SU-DHL-6 (cell line): ENCODE data around the gene SMAD7.

Experiments
- EZH2phosphoT487 ChIP-seq: fragments of 200-600 bp; sonication (generic), shearing (Covaris generic); conservative IDR thresholded peaks from 2 replicates; pipeline ENCODE4 v1.6.1; 2018; ENCODE audit warnings: mild to moderate bottlenecking, antibody characterized with exemption, low read length, moderate library complexity, mixed read lengths
- TF ChIP-seq, protein P1 (sequence below): fragments of 200-600 bp; sonication (generic); IDR thresholded peaks from one replicate; pipeline ENCODE4 v1.5.1; 2017; ENCODE audit warnings: antibody characterized with exemption, mild to moderate bottlenecking, low read length, moderate library complexity; ENCODE audit not compliant: insufficient read depth, poor library complexity, severe bottlenecking

DNA sequence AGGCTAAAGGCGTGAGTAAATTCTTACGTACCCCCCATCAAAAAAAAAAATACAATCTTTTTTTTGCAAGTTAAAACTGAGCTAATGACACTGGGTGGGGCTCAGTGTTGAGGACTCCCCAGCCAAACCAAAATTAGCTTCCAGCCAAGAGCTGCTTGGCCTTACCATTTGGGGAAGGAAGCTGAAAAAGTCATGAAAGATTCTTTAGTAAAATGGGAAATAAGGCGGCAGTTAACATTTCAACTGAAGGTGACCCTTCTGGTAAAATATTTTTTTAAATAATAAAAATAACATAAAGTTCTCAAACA, 16.4 kb downstream of the SMAD7 start:
- TF ChIP-seq, protein P1, sequence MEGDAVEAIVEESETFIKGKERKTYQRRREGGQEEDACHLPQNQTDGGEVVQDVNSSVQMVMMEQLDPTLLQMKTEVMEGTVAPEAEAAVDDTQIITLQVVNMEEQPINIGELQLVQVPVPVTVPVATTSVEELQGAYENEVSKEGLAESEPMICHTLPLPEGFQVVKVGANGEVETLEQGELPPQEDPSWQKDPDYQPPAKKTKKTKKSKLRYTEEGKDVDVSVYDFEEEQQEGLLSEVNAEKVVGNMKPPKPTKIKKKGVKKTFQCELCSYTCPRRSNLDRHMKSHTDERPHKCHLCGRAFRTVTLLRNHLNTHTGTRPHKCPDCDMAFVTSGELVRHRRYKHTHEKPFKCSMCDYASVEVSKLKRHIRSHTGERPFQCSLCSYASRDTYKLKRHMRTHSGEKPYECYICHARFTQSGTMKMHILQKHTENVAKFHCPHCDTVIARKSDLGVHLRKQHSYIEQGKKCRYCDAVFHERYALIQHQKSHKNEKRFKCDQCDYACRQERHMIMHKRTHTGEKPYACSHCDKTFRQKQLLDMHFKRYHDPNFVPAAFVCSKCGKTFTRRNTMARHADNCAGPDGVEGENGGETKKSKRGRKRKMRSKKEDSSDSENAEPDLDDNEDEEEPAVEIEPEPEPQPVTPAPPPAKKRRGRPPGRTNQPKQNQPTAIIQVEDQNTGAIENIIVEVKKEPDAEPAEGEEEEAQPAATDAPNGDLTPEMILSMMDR = no peak
- no peak for TF ChIP-seq EZH2phosphoT487
